WI38 (cell line): Measurements from ENCODE around the gene SMIM9.
"Not testable (repeated sequence)": the region's sequence is repeated elsewhere in the genome, so short reads cannot be mapped to it uniquely, and the experiment has no call there.

Experiments used
- H3K4me3 ChIP-seq: 2 replicates; pipeline ENCODE4 v1.5.1; 2011; ENCODE audit warnings: low read depth, mild to moderate bottlenecking, control low read depth, low read length
- TF ChIP-seq, protein P1 (sequence below): IDR thresholded peaks from 2 replicates; pipeline ENCODE4 v1.5.1; 2012; ENCODE audit warnings: low read depth, mild to moderate bottlenecking, control low read depth, low read length

The SMIM9 gene

DNA sequence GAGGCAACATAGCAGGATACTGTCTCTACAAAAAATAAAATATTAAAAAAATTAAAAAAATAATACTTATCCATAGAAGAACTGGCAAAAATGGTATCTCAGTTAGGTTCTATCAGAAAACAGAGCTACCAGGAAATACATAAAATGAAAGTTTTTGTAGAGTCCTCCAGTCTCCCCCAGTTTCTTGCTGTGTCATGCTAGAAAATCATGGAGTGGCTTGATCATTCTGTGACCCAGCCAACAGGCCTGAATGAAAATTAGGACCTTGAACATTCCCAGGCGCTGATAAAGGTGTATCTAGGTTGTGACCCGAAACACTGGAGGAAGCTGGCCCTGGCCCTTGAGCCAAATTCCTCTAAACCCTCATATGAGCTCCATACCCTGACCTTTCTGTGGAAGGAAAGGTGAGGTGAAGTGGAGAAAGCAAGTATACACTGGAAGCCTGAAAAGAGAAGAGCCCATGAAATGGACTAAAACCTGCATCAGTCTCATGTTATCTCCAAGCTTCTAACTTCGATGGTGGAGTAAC lies 652 bp downstream of the SMIM9 start:
- TF ChIP-seq, protein P1, sequence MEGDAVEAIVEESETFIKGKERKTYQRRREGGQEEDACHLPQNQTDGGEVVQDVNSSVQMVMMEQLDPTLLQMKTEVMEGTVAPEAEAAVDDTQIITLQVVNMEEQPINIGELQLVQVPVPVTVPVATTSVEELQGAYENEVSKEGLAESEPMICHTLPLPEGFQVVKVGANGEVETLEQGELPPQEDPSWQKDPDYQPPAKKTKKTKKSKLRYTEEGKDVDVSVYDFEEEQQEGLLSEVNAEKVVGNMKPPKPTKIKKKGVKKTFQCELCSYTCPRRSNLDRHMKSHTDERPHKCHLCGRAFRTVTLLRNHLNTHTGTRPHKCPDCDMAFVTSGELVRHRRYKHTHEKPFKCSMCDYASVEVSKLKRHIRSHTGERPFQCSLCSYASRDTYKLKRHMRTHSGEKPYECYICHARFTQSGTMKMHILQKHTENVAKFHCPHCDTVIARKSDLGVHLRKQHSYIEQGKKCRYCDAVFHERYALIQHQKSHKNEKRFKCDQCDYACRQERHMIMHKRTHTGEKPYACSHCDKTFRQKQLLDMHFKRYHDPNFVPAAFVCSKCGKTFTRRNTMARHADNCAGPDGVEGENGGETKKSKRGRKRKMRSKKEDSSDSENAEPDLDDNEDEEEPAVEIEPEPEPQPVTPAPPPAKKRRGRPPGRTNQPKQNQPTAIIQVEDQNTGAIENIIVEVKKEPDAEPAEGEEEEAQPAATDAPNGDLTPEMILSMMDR = no peak
- H3K4me3 ChIP-seq = no peak overlapping the region

DNA sequence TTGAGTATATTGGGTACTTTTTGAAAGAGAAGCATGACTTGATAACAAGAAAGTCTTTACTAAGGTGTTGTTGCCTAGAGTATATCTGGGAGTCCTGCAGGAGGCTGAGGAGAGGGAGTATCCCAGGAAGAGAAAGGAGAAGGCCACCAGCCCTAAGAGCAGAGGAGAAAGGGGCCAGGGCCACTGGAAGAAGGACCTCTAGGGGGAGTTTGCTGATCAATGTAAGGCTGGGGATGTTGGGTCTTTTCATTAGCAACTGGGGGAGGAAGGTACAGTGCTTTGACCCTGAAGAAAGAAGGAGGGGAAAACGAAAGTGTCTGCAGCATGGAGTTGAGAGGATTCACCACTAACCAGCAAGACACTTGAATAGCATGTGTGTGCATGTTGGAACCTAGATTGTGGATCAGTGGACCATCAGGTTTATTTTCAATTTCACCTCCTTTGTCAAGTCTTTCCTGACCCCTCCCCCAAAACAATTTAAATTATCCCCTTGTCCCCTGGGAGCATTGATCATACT lies 4.5 kb downstream of the SMIM9 start:
- TF ChIP-seq, protein P1 = no peak
- no peak overlapping the region for H3K4me3 ChIP-seq

DNA sequence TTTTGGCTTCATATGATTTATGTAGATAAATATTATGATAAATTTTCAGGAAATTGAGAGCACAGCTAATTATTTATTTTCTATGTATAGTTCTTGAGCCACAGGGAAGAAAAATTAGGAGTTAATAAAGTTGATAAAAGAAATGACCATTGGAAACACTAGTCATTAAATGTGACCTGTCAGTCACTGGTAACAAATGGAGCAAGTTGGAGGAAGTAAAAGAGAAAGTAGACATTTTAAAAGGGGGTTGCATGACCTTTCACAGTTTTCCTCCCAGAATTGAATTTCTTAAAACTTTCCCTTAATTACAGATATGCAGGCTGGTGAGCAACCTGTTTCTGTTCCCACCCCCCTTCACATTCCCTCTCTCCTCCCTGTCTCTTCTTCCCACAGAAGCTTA lies 5.3 kb downstream of the SMIM9 start:
- TF ChIP-seq, protein P1 = no peak
- H3K4me3 ChIP-seq = no peak overlapping the region

DNA sequence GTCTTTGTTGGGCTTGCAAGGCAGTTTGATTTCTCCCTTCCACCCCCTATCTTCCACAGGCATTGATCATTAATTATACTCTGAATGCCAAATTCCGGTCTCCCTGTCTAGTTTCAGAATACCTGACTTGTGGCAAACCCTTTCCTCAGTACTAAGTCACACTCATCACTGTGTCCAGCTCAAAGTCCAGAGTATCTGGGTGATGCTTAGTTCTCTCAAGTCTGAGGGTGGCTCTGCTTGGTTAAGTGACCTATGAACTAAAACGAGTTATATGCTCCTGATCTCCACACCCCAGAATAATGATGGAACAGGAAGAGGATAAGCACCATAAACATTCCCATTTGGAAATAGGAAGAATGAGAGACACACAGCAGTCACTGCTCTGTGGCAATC lies 6.5 kb downstream of the SMIM9 start:
- TF ChIP-seq, protein P1 = no peak
- no peak overlapping the region for H3K4me3 ChIP-seq

DNA sequence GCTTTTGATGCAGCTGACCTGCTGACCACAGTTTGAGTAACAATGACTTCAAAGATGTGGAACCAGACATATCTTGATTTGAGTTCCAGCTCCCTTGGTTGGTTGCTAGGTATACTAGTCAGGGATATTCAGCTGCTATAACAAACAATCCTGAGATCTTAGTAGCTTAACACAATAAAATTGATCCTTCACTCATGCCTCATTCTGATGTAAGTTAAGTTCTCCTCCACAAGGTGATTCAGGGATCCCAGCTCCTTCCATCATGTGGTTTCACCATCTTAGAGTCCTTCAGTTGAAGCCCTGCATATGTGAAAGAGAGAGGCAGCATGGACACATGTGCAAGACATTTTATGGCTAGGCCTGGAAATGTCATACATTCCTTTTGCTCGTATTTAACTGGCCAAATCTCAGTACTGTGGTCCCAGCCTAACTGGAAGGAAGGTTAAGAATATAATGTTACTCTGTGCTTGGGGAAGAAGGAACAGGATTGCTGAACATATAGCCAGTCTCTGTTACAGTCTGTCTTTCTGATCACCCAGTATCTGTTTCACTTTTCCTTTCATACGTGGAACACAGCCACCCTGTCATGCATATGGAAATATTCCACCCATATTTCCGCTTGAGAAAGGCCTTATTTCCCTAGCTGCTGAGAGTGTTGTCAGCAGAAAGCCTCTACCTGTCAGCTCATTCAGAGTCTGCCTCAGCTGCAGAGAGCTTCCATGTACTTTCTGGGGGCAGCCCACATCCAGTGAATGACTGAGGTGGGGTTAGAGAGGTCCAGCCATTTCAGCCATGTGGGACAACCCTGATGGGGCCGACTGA lies 7.1 kb downstream of the SMIM9 start:
- TF ChIP-seq, protein P1 = no peak
- H3K4me3 ChIP-seq = no peak overlapping the region

DNA sequence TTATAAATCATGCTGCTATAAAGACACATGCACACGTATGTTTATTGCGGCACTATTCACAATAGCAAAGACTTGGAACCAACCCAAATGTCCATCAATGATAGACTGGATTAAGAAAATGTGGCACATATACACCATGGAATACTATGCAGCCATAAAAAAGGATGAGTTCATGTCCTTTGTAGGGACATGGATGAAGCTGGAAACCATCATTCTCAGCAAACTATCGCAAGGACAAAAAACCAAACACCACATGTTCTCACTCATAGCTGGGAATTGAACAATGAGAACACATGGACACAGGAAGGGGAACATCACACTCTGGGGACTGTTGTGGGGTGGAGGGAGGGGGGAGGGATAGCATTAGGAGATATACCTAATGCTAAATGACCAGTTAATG lies 8.9 kb downstream of the SMIM9 start:
- H3K4me3 ChIP-seq = not testable (repeated sequence)

DNA sequence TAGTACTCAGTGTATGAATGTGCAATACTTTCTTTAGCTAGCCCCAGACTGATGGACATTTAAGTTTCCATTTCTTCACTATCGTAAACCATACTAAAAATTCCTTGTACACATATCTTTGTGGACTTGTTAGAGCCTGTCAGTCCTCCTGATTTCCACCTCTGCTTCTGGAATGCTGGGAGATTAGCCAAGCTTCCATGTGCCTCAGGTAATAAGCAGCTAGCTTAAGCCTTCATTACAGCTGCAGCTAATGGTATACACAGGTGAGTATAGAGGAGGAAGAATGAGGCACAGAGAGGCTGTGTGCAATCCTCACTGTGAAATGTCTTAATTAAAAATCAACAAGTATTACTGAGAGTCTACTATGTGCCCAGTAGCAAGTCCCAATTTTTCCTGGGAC lies 9.8 kb downstream of the SMIM9 start:
- H3K4me3 ChIP-seq = no peak overlapping the region
- TF ChIP-seq, protein P1 = no peak

DNA sequence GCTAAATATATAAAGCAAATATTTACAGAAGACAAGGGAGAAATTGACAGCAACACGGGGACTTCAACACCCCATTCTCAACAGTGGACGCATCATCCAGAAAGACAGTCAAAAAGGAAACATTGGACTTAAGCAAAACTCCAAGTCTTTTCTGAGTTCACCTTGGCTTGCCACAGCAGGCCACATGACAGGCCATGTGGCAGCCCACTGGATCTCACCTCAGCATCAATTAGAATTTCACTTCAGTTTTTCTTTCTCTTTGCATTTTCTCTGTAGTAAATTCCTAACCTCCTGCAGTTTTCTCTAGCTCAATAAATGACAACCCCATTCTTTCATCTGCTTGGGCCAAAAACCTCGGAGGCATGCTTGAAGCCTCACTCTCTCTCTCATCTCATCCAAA lies 12.4 kb downstream of the SMIM9 start:
- TF ChIP-seq, protein P1 = no peak
- no peak overlapping the region for H3K4me3 ChIP-seq
